ENCODE measurements around the gene ILK. TPM values are rescaled to one million over a fixed set of nuclear protein-coding genes. Genes with fewer than 3 reads are reported as not detected.

ILK gene
- total RNA-seq, 4 donors from 2014 or later, result 159 to 211 (median 169) TPM

DNA sequence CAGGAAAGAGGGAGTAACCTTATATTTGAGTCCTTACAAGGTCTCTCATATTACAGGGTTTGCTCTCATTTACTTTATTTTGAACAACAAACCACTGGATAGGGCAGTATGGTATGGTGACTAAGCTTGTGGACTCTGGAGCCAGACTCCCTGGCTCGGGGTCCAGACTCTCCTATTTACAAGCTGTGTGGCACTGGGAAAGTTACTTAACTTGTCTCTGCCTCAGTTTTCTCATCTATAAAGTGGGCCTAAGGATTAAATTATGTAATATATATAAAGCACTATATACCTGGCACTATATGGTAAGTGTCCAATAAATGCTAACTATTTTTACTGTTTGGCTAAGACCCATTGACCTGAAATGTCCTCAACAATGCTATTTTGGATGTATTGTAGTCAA is 53.8 kb downstream of the ILK start:
- TF ChIP-seq, protein P1, sequence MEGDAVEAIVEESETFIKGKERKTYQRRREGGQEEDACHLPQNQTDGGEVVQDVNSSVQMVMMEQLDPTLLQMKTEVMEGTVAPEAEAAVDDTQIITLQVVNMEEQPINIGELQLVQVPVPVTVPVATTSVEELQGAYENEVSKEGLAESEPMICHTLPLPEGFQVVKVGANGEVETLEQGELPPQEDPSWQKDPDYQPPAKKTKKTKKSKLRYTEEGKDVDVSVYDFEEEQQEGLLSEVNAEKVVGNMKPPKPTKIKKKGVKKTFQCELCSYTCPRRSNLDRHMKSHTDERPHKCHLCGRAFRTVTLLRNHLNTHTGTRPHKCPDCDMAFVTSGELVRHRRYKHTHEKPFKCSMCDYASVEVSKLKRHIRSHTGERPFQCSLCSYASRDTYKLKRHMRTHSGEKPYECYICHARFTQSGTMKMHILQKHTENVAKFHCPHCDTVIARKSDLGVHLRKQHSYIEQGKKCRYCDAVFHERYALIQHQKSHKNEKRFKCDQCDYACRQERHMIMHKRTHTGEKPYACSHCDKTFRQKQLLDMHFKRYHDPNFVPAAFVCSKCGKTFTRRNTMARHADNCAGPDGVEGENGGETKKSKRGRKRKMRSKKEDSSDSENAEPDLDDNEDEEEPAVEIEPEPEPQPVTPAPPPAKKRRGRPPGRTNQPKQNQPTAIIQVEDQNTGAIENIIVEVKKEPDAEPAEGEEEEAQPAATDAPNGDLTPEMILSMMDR (IDR thresholded peaks at IDR 0.05), result no peak
- TF ChIP-seq EP300 (IDR thresholded peaks at IDR 0.05; ENCODE audit: low read depth), result no peak
- no peak for TF ChIP-seq POLR2AphosphoS5 (IDR thresholded peaks at IDR 0.05)
- TF ChIP-seq POLR2A (IDR thresholded peaks at IDR 0.05), result no peak
- Histone ChIP-seq H3K27ac (no peak overlapping the region), H3K36me3 (no peaks in the 10 kb centered on the region), H3K4me1 (peaks cover 0 to 11% (median 5%) of the 10 kb centered on the region in 4 donors), H3K4me3 (no peak overlapping the region), H3K27me3 (peaks cover 27% of the 10 kb centered on the region), H3K9me3 (no peaks in the 10 kb centered on the region)
- 30% methylated on average over 1 of the region's 1 CpG; no CpG with 5 or more reads in 1 of the 2 donors for WGBS, 2 donors (ENCODE audit: low coverage in 1 of 2)
- in situ Hi-C loops (cut with MboI; ENCODE audit: low pct_ligation_motif_present in 1 of 4, low pct_unique_long_range_greater_than_20kb in 1 of 4, low sequenced_read_pairs in 3 of 4) (no loop called here), intact Hi-C loops (cut with DNase I; ENCODE audit: low total_unique reads) (no loop called here)
- DNase-seq, result no peak

DNA sequence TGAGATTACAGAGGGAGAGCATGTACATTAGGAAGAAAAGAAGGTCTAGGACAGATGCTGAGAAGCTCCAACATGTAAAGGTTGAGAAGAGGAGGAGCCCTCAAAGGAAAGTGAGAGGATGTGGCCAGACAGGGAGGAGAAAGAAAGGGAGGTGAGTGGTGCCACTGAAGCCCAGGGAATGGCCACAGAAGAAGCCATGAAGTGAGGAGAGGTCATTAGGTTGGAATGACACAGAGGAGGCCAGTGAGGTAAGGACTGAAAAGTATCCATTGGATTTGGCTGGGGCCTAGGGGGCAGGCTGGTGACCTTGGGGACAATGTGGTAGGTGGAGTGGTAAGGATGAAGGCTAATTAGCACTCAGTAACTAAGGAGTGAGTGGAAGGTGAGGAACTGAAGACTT is 55.1 kb downstream of the ILK start:
- Histone ChIP-seq H3K9me3 (no peaks in the 10 kb centered on the region), H3K27ac (no peak overlapping the region), H3K27me3 (peaks cover 27% of the 10 kb centered on the region), H3K4me3 (no peak overlapping the region), H3K4me1 (peaks cover 0 to 11% (median 6%) of the 10 kb centered on the region in 4 donors), H3K36me3 (no peaks in the 10 kb centered on the region)
- no peak for DNase-seq
- TF ChIP-seq POLR2A (IDR thresholded peaks at IDR 0.05) (no peak), POLR2AphosphoS5 (IDR thresholded peaks at IDR 0.05) (no peak), EP300 (IDR thresholded peaks at IDR 0.05; ENCODE audit: low read depth) (no peak)
- TF ChIP-seq, protein P1 (IDR thresholded peaks at IDR 0.05), result no peak
- in situ Hi-C loops (cut with MboI; ENCODE audit: low pct_ligation_motif_present in 1 of 4, low pct_unique_long_range_greater_than_20kb in 1 of 4, low sequenced_read_pairs in 3 of 4), result no loop called here
- intact Hi-C loops (cut with DNase I; ENCODE audit: low total_unique reads), result no loop called here

Other genes starting within 250 kb of the ILK start
- 10 to 100 TPM; 27.7 to 67.0 (median 43.2) TPM for gene SMPD1, start 213.3 kb upstream of the ILK start, total RNA-seq
- 10 to 100 TPM in 3 of 4 donors, 1 to 10 TPM in 1; 9.0 to 18.3 (median 12.0) TPM for gene APBB1, start 184.7 kb upstream of the ILK start, total RNA-seq
- gene HPX, start 162.8 kb upstream of the ILK start, total RNA-seq, result 1 to 10 TPM in 2 of 4 donors, not detected in 2; 1.8 to 4.6 TPM
- 100 to 1,000 TPM in 1 of 4 donors, 10 to 100 TPM in 3; 49.1 to 205 (median 67.9) TPM for gene TRIM3, start 129.8 kb upstream of the ILK start, total RNA-seq
- gene ARFIP2, start 122.4 kb upstream of the ILK start, total RNA-seq, result 100 to 1,000 TPM in 1 of 4 donors, 10 to 100 TPM in 3; 77.3 to 110 (median 87.2) TPM
- gene TIMM10B, start 122.3 kb upstream of the ILK start, total RNA-seq, result 10 to 100 TPM; 19.1 to 40.2 (median 30.3) TPM
- gene DNHD1, start 106.5 kb upstream of the ILK start, total RNA-seq, result 10 to 100 TPM; 19.3 to 57.5 (median 34.0) TPM
- 100 to 1,000 TPM in 1 of 4 donors, 10 to 100 TPM in 2, 1 to 10 TPM in 1; 9.7 to 145 (median 48.2) TPM for gene RRP8, start 158 bp upstream of the ILK start, total RNA-seq
- 100 to 1,000 TPM in 1 of 4 donors, 10 to 100 TPM in 3; 35.7 to 114 (median 53.8) TPM for gene TAF10, start 8.4 kb downstream of the ILK start, total RNA-seq
- 100 to 1,000 TPM in 1 of 4 donors, 10 to 100 TPM in 3; 64.0 to 114 (median 74.0) TPM for gene TPP1, start 15.6 kb downstream of the ILK start, total RNA-seq
- 10 to 100 TPM in 3 of 4 donors, 1 to 10 TPM in 1; 5.5 to 17.7 (median 14.0) TPM for gene DCHS1, start 52.0 kb downstream of the ILK start, total RNA-seq
- 10 to 100 TPM in 3 of 4 donors, 1 to 10 TPM in 1; 9.3 to 62.9 (median 14.2) TPM for gene MRPL17, start 79.6 kb downstream of the ILK start, total RNA-seq
- gene OR2AG2, start 168.2 kb downstream of the ILK start, total RNA-seq, result 10 to 100 TPM in 1 of 4 donors, under 1 TPM in 3; 0.14 to 17.2 (median 0.79) TPM
- not detected for gene OR2AG1, start 179.2 kb downstream of the ILK start, total RNA-seq
- 1 to 10 TPM in 1 of 4 donors, under 1 TPM in 1, not detected in 2; 0.27 to 1.3 TPM for gene OR6A2, start 195.9 kb downstream of the ILK start, total RNA-seq
- gene OR10A5, start 241.9 kb downstream of the ILK start, total RNA-seq, result not detected